ENCODE measurements around the gene COQ7.

DNA sequence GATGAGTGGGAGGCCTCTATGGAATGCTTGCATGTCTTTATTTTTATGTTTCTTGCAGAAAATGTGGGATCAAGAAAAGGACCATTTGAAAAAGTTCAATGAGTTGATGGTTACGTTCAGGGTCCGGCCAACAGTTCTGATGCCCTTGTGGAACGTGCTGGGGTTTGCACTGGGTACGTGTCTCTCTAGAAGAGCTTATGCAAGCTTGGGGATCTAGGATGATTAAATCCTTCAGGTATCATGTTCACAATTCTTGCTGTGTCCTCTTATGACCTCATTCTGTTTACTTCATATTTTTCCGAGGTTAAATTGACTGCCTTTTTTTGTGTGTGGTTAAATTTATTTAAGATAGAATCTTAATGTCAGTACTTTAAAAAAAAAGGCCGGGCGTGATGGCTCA is 6.4 kb downstream of the COQ7 start:
- TF ChIP-seq, protein P1, sequence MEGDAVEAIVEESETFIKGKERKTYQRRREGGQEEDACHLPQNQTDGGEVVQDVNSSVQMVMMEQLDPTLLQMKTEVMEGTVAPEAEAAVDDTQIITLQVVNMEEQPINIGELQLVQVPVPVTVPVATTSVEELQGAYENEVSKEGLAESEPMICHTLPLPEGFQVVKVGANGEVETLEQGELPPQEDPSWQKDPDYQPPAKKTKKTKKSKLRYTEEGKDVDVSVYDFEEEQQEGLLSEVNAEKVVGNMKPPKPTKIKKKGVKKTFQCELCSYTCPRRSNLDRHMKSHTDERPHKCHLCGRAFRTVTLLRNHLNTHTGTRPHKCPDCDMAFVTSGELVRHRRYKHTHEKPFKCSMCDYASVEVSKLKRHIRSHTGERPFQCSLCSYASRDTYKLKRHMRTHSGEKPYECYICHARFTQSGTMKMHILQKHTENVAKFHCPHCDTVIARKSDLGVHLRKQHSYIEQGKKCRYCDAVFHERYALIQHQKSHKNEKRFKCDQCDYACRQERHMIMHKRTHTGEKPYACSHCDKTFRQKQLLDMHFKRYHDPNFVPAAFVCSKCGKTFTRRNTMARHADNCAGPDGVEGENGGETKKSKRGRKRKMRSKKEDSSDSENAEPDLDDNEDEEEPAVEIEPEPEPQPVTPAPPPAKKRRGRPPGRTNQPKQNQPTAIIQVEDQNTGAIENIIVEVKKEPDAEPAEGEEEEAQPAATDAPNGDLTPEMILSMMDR (IDR thresholded peaks at IDR 0.05) = no peak
- no peak for TF ChIP-seq POLR2AphosphoS5 (IDR thresholded peaks at IDR 0.05)
- no peak for TF ChIP-seq POLR2A (IDR thresholded peaks at IDR 0.05)

All from transverse colon (tissue), 4 donors.